Endothelial cell of umbilical vein (primary cell): ENCODE measurements around the gene ZFR. TPM values are rescaled to one million over a fixed set of nuclear protein-coding genes. Genes with fewer than 3 reads are reported as not detected.

Experiments
- BruUV-seq: library from RNA; stranded (reverse); fragments of 400-500 nt; replicated peaks from 2 replicates; lab custom pipeline; 2021; lab: Mats Ljungman, UMichigan
- CTCF ChIA-PET: fragments of 300-600, 350-600 bp; sonication (Branson Sonifier 250); formaldehyde crosslinking; loops from one replicate; lab custom pipeline; 2021; ENCODE audit warnings: antibody characterized with exemption, inconsistent platforms; lab: Charles Lee
- POLR2A ChIA-PET: fragments of 300-600, 350-600 bp; sonication (Branson Sonifier 250); formaldehyde crosslinking; loops from one replicate; lab custom pipeline; 2021; ENCODE audit warnings: antibody characterized with exemption, inconsistent platforms; lab: Charles Lee
- DNase-seq: peaks from one replicate; pipeline ENCODE4 v3.0.0-alpha.2; 2011; ENCODE audit warnings: low read depth, low spot score
- FAIRE-seq: peaks from 2 replicates; lab custom pipeline; 2011; peaks lifted over from hg19 to GRCh38; lab: Jason Lieb, UNC
- H2AFZ ChIP-seq: 2 replicates; pipeline ENCODE4 v1.6.0; 2012; ENCODE audit warnings: low read depth, low read length, control low read depth, inconsistent platforms
- H3K27ac ChIP-seq: 2 replicates; pipeline ENCODE4 v1.5.1; 2011; ENCODE audit warnings: low read depth, mild to moderate bottlenecking, control low read depth, low read length, moderate library complexity; ENCODE audit not compliant: insufficient read depth
- H3K27me3 ChIP-seq, 2 experiments: 2 replicates each; pipeline versions ENCODE4 v1.6.0 to v1.6.1; 2011; ENCODE audit warnings: low read length in 2 of 2, mixed read lengths in 1 of 2; ENCODE audit not compliant: control insufficient read depth in 2 of 2, insufficient read depth in 2 of 2
- H3K36me3 ChIP-seq, 2 experiments: 2 replicates in 1 of 2; 3 replicates in 1 of 2; pipeline ENCODE4 v1.5.1; 2011; ENCODE audit warnings: low read length in 2 of 2, mild to moderate bottlenecking in 1 of 2, moderate library complexity in 1 of 2; ENCODE audit not compliant: control insufficient read depth in 2 of 2, insufficient read depth in 2 of 2; ENCODE audit errors: extremely low read depth in 1 of 2
- H3K4me1 ChIP-seq: 3 replicates; pipeline ENCODE4 v1.5.1; 2011; ENCODE audit warnings: mild to moderate bottlenecking, low read length; ENCODE audit not compliant: control insufficient read depth, insufficient read depth; ENCODE audit errors: extremely low read depth
- H3K4me2 ChIP-seq: 2 replicates; pipeline ENCODE4 v1.6.1; 2011; ENCODE audit warnings: low read length, control low read depth, mixed read lengths; ENCODE audit not compliant: insufficient read depth
- H3K4me3 ChIP-seq, 3 experiments: fragments of 200-600 bp in 1 of 3; sonication (generic), shearing (Covaris generic) in 1 of 3; replicated peaks in 1 of 3; 2 replicates each; pipeline ENCODE4 v1.5.1; 2011 to 2016; ENCODE audit warnings: control low read depth in 3 of 3, low read length in 3 of 3, mild to moderate bottlenecking in 2 of 3, inconsistent platforms in 1 of 3, low read depth in 1 of 3, moderate library complexity in 1 of 3; ENCODE audit not compliant: insufficient read depth in 1 of 3
- H3K79me2 ChIP-seq: 2 replicates; pipeline ENCODE4 v1.6.0; 2012; ENCODE audit warnings: low read length, inconsistent platforms; ENCODE audit not compliant: control insufficient read depth, insufficient read depth
- H3K9ac ChIP-seq: replicated peaks from 2 replicates; pipeline ENCODE3; 2011; ENCODE audit warnings: low read length, control low read depth; ENCODE audit not compliant: insufficient read depth; ENCODE audit errors: extremely low read depth
- H3K9me1 ChIP-seq: replicated peaks from 3 replicates; pipeline ENCODE4 v1.6.0; 2011; ENCODE audit warnings: mild to moderate bottlenecking, low read length; ENCODE audit not compliant: control insufficient read depth, insufficient read depth; ENCODE audit errors: extremely low read depth
- H3K9me3 ChIP-seq: replicated peaks from 2 replicates; pipeline ENCODE4 v1.5.1; 2012; ENCODE audit warnings: low read length, inconsistent platforms; ENCODE audit not compliant: control insufficient read depth, insufficient read depth
- H4K20me1 ChIP-seq: replicated peaks from 2 replicates; pipeline ENCODE3; 2011; ENCODE audit warnings: mild to moderate bottlenecking, low read length; ENCODE audit not compliant: control insufficient read depth, insufficient read depth; ENCODE audit errors: extremely low read depth
- EZH2 ChIP-seq: IDR thresholded peaks from 2 replicates; pipeline ENCODE4 v1.6.1; 2012; ENCODE audit warnings: borderline replicate concordance, low read depth, mild to moderate bottlenecking, moderate library complexity, low read length, inconsistent platforms; ENCODE audit not compliant: severe bottlenecking
- FOS ChIP-seq: IDR thresholded peaks from 2 replicates; pipeline ENCODE4 v1.6.1; 2011; ENCODE audit warnings: mild to moderate bottlenecking, low read length, moderate library complexity, borderline replicate concordance; ENCODE audit not compliant: insufficient read depth
- GATA2 ChIP-seq: IDR thresholded peaks from 2 replicates; pipeline ENCODE4 v1.7.0; 2011; ENCODE audit warnings: low read depth, mild to moderate bottlenecking, moderate library complexity, mixed read lengths, low read length; ENCODE audit not compliant: insufficient read length, insufficient read depth
- JUN ChIP-seq: IDR thresholded peaks from 2 replicates; pipeline ENCODE4 v1.6.1; 2011; ENCODE audit warnings: borderline replicate concordance, low read depth; ENCODE audit not compliant: insufficient read length, insufficient read depth
- MYC ChIP-seq: IDR thresholded peaks from one replicate; pipeline ENCODE4 v1.6.1; 2011; ENCODE audit warnings: mild to moderate bottlenecking, low read depth, low read length
- POLR2A ChIP-seq: IDR thresholded peaks from 2 replicates; pipeline ENCODE4 v1.6.1; 2012; ENCODE audit warnings: low read depth, mild to moderate bottlenecking, control low read depth, low read length
- POLR2AphosphoS5 ChIP-seq: IDR thresholded peaks from 2 replicates; pipeline ENCODE4 v1.6.1; 2012; ENCODE audit warnings: low read depth, mild to moderate bottlenecking, control low read depth, low read length, moderate library complexity; ENCODE audit not compliant: insufficient read depth
- dilution Hi-C: fragments of 300-500 bp; cut with MboI; formaldehyde crosslinking; loops from one replicate; pipeline ENCODE4 v1.15.0; 2019; ENCODE audit warnings: low sequenced_read_pairs; ENCODE audit not compliant: extremely low pct_ligation_motif_present
- intact Hi-C: fragments of 100-400 bp; cut with micrococcal nuclease; formaldehyde crosslinking; loops from one replicate; pipeline ENCODE4 v1.10.0; 2022
- polyA plus RNA-seq, 4 experiments: library from polyadenylated mRNA; depleted of rRNA in 3 of 4; stranded (reverse) in 3 of 4; unstranded in 1 of 4; fragments of >200 nt; gene quantifications; 2 replicates each; pipeline versions ENCODE4 v1.2.1 to v1.2.3, GENCODE V29; 2011 to 2012; ENCODE audit warnings: missing spikeins in 1 of 4
- total RNA-seq: library from RNA; stranded (reverse); gene quantifications from 2 replicates; pipeline ENCODE4 v1.2.3, GENCODE V29; 2021
- TF ChIP-seq, protein P1 (sequence below), 2 donors: IDR thresholded peaks; 1 replicate in 1 of 2; 2 replicates in 1 of 2; pipeline ENCODE4 v1.5.1; 2011; ENCODE audit warnings: low read length in 2 of 2, mild to moderate bottlenecking in 2 of 2, moderate library complexity in 2 of 2, control low read depth in 1 of 2, inconsistent platforms in 1 of 2, low read depth in 1 of 2; ENCODE audit not compliant: insufficient read depth in 1 of 2; ENCODE audit errors: extremely low read depth in 1 of 2
- TF ChIP-seq, protein P2 (sequence below): IDR thresholded peaks from 2 replicates; pipeline ENCODE4 v1.6.1; 2011; ENCODE audit not compliant: insufficient read depth, insufficient read length

ZFR gene
- total and polyA plus RNA-seq, 2 donors (not counting 3 experiments of a cell fraction or from before 2014, with no cell fraction given) = 60.1 to 79.4 TPM

DNA sequence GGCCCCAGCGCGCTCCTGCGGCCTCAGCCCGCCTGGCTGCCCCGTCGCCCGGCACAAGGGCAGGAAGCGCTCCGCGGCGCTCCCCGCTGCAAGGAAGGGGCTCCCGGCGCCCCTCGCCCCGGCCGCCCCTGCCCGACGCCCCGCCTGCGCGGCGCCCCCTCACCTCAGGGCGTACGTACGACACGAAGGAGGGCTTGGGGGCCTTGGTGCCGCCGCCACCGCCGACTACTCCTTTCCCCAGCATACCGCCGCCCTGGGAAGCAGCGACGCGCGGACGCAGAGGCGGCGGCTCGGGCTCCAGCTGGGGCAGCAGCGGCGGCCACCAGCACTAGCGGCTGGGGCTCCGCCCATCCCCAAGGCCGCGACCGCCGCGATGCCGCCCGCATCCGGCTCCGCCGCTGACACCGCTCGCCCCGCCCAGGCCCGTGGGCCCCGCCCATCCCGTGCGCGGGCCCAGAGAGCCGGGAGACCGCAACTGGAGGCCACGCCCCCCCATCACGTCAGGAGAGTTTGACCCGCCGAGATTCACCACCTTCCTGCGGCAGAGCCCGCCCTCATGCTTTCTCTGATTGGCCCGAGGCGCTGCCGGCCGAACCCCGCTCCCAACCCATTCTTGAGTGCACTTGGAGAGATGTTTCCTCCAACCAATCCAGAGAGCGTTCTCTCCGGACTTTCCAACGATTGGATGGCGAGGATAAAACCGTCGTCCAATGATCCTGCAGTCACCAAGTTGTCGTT, 131.8 kb downstream of the ZFR start, which contains the start of gene MTMR12:
TSS of gene MTMR12 (minus strand) at position 345 of the 738 bp plus-strand sequence. CDS start at position 244, 101 bp downstream.
- peak; percentile 83 for TF ChIP-seq POLR2AphosphoS5
- TF ChIP-seq JUN = no peak
- no peak for TF ChIP-seq MYC
- peak; percentile 60 for TF ChIP-seq POLR2A
- Histone ChIP-seq H3K27me3 (no peaks in the 10 kb centered on the region), H3K4me3 (peak within 1 kb of the TSS; percentile 55 to 88 (median 80)), H3K9me1 (no peaks in the 10 kb centered on the region), H2AFZ (peak within 1 kb of the TSS; percentile 59), H3K9me3 (no peaks in the 10 kb centered on the region), H3K27ac (peak within 1 kb of the TSS; percentile 92), H3K79me2 (peaks cover 42% of the 10 kb centered on the region), H4K20me1 (peaks cover 2% of the 10 kb centered on the region), H3K36me3 (no peaks in the 10 kb centered on the region), H3K4me2 (peak within 1 kb of the TSS; percentile 97), H3K4me1 (peaks cover 7% of the 10 kb centered on the region), H3K9ac (peak within 1 kb of the TSS; percentile 97)
- dilution Hi-C loops = no loop called here
- intact Hi-C loops = loop anchor here (1.0 to 2.0 kb wide), 4 partner anchors 38 to 214 kb away; partner anchors contain the start of gene GOLPH3
- TSS peak; percentile 12 for BruUV-seq
- DNase-seq = peak; percentile 100
- ChIA-PET POLR2A (no interaction called here), CTCF (interaction anchor here (1.0 to 2.8 kb wide), 2 partner anchors 17 to 81 kb away, joined by 3 to 12 read pairs; no protein-coding TSS in a partner anchor)
- FAIRE-seq = peak; percentile 100

DNA sequence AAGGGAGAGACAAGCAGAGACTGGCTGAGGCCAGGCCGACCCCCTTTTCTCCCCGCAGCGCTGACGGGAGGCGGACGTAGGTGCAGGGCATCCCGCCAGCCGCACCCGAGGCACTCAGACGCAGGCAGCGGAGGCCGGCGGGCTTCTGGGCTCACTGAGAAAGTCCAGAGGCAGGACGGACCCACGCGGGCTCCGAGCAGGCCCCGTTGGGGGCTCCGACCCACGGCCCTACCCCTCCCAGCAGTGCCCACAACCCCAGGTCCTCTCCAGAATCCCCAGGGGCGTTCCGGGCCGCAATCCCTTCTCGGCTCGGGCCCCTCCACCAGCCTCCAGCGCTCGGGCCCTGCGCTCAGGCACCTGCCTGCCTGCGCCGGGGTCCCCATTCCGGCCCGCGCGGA, 132.3 kb downstream of the ZFR start:
- Histone ChIP-seq H3K27me3 (no peaks in the 10 kb centered on the region), H2AFZ (peak overlapping the region; percentile 59), H3K9me1 (no peaks in the 10 kb centered on the region), H3K9ac (peak overlapping the region; percentile 97), H3K4me3 (peak overlapping the region; percentile 55 to 86 (median 80)), H3K4me2 (peak overlapping the region; percentile 97), H4K20me1 (peaks cover 2% of the 10 kb centered on the region), H3K79me2 (peaks cover 47% of the 10 kb centered on the region), H3K27ac (peak overlapping the region; percentile 92), H3K4me1 (peaks cover 7% of the 10 kb centered on the region), H3K36me3 (no peaks in the 10 kb centered on the region), H3K9me3 (no peaks in the 10 kb centered on the region)
- FAIRE-seq = peak; percentile 64
- CTCF ChIA-PET = interaction anchor here (2.8 kb wide), 1 partner anchor 80 kb away, joined by 12 read pairs; no protein-coding TSS in a partner anchor
- no TSS peak for BruUV-seq
- POLR2A ChIA-PET = no interaction called here
- DNase-seq = peak; percentile 69
- no peak for TF ChIP-seq GATA2
- no peak for TF ChIP-seq POLR2AphosphoS5
- no peak for TF ChIP-seq POLR2A
- TF ChIP-seq JUN = no peak
- no peak for TF ChIP-seq FOS
- TF ChIP-seq MYC = no peak
- TF ChIP-seq, protein P1, sequence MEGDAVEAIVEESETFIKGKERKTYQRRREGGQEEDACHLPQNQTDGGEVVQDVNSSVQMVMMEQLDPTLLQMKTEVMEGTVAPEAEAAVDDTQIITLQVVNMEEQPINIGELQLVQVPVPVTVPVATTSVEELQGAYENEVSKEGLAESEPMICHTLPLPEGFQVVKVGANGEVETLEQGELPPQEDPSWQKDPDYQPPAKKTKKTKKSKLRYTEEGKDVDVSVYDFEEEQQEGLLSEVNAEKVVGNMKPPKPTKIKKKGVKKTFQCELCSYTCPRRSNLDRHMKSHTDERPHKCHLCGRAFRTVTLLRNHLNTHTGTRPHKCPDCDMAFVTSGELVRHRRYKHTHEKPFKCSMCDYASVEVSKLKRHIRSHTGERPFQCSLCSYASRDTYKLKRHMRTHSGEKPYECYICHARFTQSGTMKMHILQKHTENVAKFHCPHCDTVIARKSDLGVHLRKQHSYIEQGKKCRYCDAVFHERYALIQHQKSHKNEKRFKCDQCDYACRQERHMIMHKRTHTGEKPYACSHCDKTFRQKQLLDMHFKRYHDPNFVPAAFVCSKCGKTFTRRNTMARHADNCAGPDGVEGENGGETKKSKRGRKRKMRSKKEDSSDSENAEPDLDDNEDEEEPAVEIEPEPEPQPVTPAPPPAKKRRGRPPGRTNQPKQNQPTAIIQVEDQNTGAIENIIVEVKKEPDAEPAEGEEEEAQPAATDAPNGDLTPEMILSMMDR (IDR thresholded peaks at IDR 0.05; ENCODE audit: extremely low read depth in 1 of 2, insufficient read depth in 1 of 2, low read depth in 1 of 2, low read length in 2 of 2) = no peak
- TF ChIP-seq EZH2 = no peak
- TF ChIP-seq, protein P2, sequence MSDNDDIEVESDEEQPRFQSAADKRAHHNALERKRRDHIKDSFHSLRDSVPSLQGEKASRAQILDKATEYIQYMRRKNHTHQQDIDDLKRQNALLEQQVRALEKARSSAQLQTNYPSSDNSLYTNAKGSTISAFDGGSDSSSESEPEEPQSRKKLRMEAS = no peak
- intact Hi-C loops (loop anchor here (2.0 kb wide), 1 partner anchor 79 kb away; no protein-coding TSS in a partner anchor), dilution Hi-C loops (no loop called here)
